Panc1 (cell line): ENCODE data around the gene HAUS5. TPM values are rescaled to one million over a fixed set of nuclear protein-coding genes. Genes with fewer than 3 reads are reported as not detected.
A peak's percentile ranks its signal among the peaks of the same experiment; 100 is the strongest.

Source experiments
- ATAC-seq: fragments of 200-7000 bp; cut with Tn5 transposase; 2 replicates; pipeline ENCODE4 v1.9.1; 2020; ENCODE audit warnings: mild to moderate bottlenecking, moderate library complexity
- BruUV-seq: library from RNA; stranded (reverse); fragments of 400-500 nt; replicated peaks from 2 replicates; lab custom pipeline; 2021; lab: Mats Ljungman, UMichigan
- CTCF ChIA-PET: fragments of 300-600 bp; sonication (Branson Sonifier 250); formaldehyde crosslinking; loops from one replicate; lab custom pipeline; 2022; ENCODE audit warnings: antibody characterized with exemption; lab: Charles Lee
- POLR2A ChIA-PET: fragments of 300-600 bp; sonication (Branson Sonifier 250); formaldehyde crosslinking; loops from one replicate; lab custom pipeline; 2022; ENCODE audit warnings: antibody characterized with exemption; lab: Charles Lee
- DNase-seq: peaks from one replicate; pipeline ENCODE4 v3.0.0-alpha.2; 2010; ENCODE audit warnings: low read depth, low spot score
- H3K27ac ChIP-seq: 2 replicates; pipeline ENCODE4 v1.5.1; 2011; ENCODE audit warnings: mild to moderate bottlenecking, low read length, inconsistent platforms
- H3K27me3 ChIP-seq: fragments of 200-500 bp; sonication (Bioruptor generic); 2 replicates; pipeline ENCODE4 v1.6.0; 2014; ENCODE audit warnings: low read length, inconsistent platforms; ENCODE audit not compliant: control insufficient read depth, insufficient read depth
- H3K36me3 ChIP-seq: fragments of 200-500 bp; sonication (Bioruptor generic); 2 replicates; pipeline ENCODE4 v1.5.1; 2014; ENCODE audit warnings: inconsistent platforms, mild to moderate bottlenecking, low read length, moderate library complexity; ENCODE audit not compliant: control insufficient read depth, insufficient read depth
- H3K4me1 ChIP-seq: 2 replicates; pipeline ENCODE4 v1.5.1; 2011; ENCODE audit warnings: inconsistent platforms, mild to moderate bottlenecking, low read length, moderate library complexity; ENCODE audit not compliant: control insufficient read depth, insufficient read depth
- H3K4me3 ChIP-seq, 2 experiments: 2 replicates each; pipeline ENCODE4 v1.5.1; 2011 to 2012; ENCODE audit warnings: low read depth in 2 of 2, low read length in 2 of 2, mild to moderate bottlenecking in 2 of 2, inconsistent platforms in 1 of 2, moderate library complexity in 1 of 2
- H3K9me3 ChIP-seq: fragments of 200-500 bp; sonication (Bioruptor generic); 2 replicates; pipeline ENCODE4 v1.5.1; 2014; ENCODE audit warnings: low read depth, mild to moderate bottlenecking, inconsistent platforms, low read length, moderate library complexity; ENCODE audit not compliant: control insufficient read depth, insufficient read depth
- CTCF ChIP-seq: fragments of 450-650 bp; IDR thresholded peaks from 2 replicates; pipeline ENCODE4 v1.5.1; 2017; ENCODE audit warnings: mild to moderate bottlenecking
- POLR2AphosphoS5 ChIP-seq: IDR thresholded peaks from 2 replicates; pipeline ENCODE4 v1.6.1; 2012; ENCODE audit warnings: mild to moderate bottlenecking, low read depth, low read length, moderate library complexity
- REST ChIP-seq, 2 experiments: IDR thresholded peaks; 2 replicates each; pipeline ENCODE4 v1.6.1; 2011 to 2012; ENCODE audit warnings: low read depth in 2 of 2, control low read depth in 1 of 2, low read length in 1 of 2, mild to moderate bottlenecking in 1 of 2, moderate library complexity in 1 of 2; ENCODE audit not compliant: insufficient read depth in 1 of 2
- SIN3A ChIP-seq: IDR thresholded peaks from 2 replicates; pipeline ENCODE4 v1.6.1; 2012; ENCODE audit warnings: low read depth, mild to moderate bottlenecking, low read length, moderate library complexity, borderline replicate concordance; ENCODE audit not compliant: insufficient read depth
- TCF7L2 ChIP-seq: IDR thresholded peaks from 2 replicates; pipeline ENCODE4 v1.6.1; 2011; ENCODE audit warnings: mild to moderate bottlenecking, low read depth, low read length, inconsistent platforms
- in situ Hi-C: cut with HindIII; loops from 2 replicates; pipeline ENCODE4 v1.10.0; 2016; ENCODE audit warnings: low sequenced_read_pairs, low pct_unique_long_range_greater_than_20kb
- intact Hi-C: fragments of 100-400 bp; cut with micrococcal nuclease; formaldehyde crosslinking; loops from one replicate; pipeline ENCODE4 v1.10.0; 2022; ENCODE audit not compliant: unreplicated experiment
- total RNA-seq: library from RNA; stranded (reverse); gene quantifications from one replicate; pipeline ENCODE4 v1.2.1, GENCODE V29; 2021; ENCODE audit not compliant: unreplicated experiment

HAUS5 gene
- total RNA-seq, 1 experiment from 2014 or later: 23.2 TPM

GRCh38 chr19:35656700-35657099 is 44.2 kb downstream of the HAUS5 start:
- TF ChIP-seq TCF7L2 (no peak), SIN3A (no peak), REST (IDR thresholded peaks at IDR 0.05; ENCODE audit: insufficient read depth in 1 of 2, low read depth in 2 of 2, low read length in 1 of 2) (no peak), POLR2AphosphoS5 (no peak), CTCF (no peak)
- ChIA-PET CTCF (interaction anchor here (0.6 kb wide), 1 partner anchor 28 kb away, joined by 6 read pairs; no protein-coding TSS in a partner anchor), POLR2A (no interaction called here)
- in situ Hi-C loops (no loop called here), intact Hi-C loops (no loop called here)
- no peaks in the 10 kb centered on the region for H3K9me3 ChIP-seq
- no peaks in the 10 kb centered on the region for H3K27me3 ChIP-seq
- no peak overlapping the region for H3K4me3 ChIP-seq
- BruUV-seq: no TSS peak
- H3K4me1 ChIP-seq: no peaks in the 10 kb centered on the region
- no peak for DNase-seq
- peaks cover 27% of the 10 kb centered on the region for H3K36me3 ChIP-seq
- no peak for ATAC-seq
- H3K27ac ChIP-seq: no peak overlapping the region

- TF ChIP-seq POLR2AphosphoS5 (no peak), TCF7L2 (no peak), SIN3A (no peak), REST (IDR thresholded peaks at IDR 0.05; ENCODE audit: insufficient read depth in 1 of 2, low read depth in 2 of 2, low read length in 1 of 2) (no peak), CTCF (no peak)
- Histone ChIP-seq H3K4me1 (no peaks in the 10 kb centered on the region), H3K36me3 (peaks cover 27% of the 10 kb centered on the region), H3K27me3 (no peaks in the 10 kb centered on the region), H3K27ac (no peak overlapping the region), H3K9me3 (no peaks in the 10 kb centered on the region), H3K4me3 (no peak overlapping the region)
- peak; percentile 76 for ATAC-seq
- no peak for DNase-seq
- CTCF ChIA-PET: no interaction called here
- BruUV-seq: TSS peak; percentile 6
- intact Hi-C loops (no loop called here), in situ Hi-C loops (no loop called here)
- POLR2A ChIA-PET: no interaction called here
These were observed 45.6 kb downstream of the HAUS5 start for GRCh38 chr19:35657904-35658700.
